ENCODE results near the gene CLMP.
"Not testable (repeated sequence)": the region's sequence is repeated elsewhere in the genome, so short reads cannot be mapped to it uniquely, and the experiment has no call there.

The CLMP gene

DNA sequence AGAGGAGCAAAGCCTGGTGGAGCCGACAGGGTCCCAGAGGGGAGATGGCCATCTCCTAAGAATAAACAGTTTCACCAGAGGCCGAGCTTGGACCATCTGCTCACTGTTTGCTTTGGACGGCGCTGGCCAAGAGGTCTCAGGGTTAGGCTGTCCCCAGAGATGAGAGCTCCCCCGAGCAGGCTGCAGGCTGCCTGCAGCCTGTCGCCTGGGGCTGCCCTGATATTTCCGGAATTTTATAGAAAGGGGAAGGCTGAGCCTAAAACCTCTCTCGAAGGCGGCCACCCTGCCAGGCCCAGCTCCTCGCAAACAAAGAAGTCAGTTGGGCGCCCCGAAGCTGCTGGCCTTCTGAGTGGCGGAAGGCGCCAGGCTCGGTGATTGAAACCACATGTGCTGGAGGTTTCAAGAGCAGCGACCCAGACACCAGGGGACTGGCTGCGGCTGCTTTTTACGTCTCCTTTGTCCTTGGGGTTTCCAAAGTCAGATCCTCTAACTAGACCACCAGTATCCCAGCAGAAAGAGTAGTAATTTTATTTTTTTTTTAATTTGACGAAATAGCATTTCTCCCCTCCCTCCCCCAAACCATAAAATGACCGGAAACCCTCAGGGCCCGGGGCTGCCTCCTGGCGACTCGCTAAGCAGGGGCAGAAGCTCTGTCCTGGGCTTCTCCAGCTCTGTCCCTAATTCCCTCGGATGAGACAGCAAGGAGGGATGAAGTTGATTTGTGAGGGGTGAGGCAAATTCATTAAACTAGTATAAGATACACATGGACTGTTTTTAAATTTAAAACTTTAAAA, 57.4 kb downstream of the CLMP start:
- DNase-seq (ENCODE audit: low read depth in 2 of 3, low spot score in 2 of 3), result no peak

DNA sequence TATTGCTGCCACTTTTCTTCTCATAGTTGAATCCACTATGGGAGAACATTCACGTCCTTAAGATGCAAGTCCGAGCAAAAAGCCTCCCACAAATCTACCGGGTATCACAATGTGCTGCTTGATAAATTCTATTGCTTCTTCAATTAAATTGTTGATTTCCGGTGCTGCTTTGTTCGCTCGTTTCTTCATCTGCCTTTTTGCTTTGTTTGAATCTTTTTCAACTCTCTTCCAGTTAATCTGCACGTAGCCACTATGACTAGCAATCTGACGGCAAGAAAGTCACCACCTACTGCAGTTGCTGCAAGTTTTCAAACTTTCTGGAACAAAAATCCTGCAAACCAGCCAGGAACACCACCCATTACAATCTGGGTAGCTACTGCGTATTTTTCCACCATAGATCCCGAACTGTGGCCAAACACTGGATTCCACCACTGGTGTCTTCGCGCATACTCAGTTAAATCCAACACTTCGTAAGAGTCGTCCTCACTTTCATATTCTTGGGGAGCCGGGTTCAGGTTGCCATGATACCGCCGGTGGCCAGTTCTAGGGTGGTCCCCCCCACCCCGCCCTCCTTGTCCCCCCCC, 59.1 kb downstream of the CLMP start:
- no peak for DNase-seq (ENCODE audit: low read depth in 2 of 3, low spot score in 2 of 3)

DNA sequence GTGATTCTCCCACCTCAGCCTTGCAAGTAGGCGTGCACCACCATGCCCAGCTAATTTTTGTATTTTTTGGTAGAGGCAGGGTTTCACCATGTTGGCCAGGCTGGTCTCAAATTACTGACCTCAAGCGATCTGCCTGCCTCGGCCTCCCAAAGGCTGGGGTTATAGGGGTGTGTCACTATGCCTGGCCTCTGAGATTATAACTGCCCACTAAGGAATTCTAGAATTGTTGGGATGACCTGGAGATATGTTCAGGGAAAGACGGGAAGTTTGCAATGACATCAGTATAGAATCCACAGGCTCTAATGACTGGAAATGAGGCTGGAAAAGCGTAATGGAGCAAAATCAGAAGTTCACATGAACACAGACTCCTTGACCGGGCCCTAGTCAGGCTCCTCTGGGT, 62.2 kb downstream of the CLMP start:
- DNase-seq (ENCODE audit: low read depth in 2 of 3, low spot score in 2 of 3), result no peak

DNA sequence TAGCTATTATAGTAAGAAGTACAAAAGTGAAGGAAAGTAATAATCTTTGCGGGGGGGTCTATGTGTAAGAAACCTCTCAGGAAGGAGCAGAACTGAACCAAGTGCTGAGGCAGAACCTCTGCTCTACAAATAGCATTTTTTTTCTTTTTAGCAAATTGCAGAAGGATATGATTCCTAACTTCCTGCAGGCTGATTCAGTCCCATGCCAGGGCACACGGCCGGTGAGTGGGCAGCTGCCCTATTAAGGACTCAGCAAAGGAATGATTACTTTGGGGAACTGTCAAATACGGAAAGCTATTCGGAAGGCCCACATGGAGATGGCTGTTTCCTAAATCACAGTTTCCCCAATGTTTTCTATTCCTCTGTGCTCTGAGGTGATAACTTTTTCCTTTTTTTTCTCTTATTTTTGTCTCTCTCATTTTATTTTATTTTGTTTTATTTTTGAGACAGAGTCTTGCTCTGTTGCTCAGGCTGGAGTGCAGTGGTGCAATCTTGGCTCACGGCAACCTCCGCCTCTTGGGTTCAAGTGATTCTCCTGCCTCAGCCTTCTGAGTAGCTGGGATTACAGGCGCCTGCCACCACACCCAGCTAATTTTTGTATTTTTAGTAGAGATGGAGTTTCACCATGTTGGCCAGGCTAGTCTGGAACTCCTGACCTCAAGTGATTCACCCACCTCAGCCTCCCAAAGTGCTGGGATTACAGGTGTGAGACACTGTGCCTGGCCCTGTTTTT, 62.8 kb downstream of the CLMP start:
- DNase-seq (ENCODE audit: low read depth in 2 of 3, low spot score in 2 of 3), result not testable (repeated sequence)

DNA sequence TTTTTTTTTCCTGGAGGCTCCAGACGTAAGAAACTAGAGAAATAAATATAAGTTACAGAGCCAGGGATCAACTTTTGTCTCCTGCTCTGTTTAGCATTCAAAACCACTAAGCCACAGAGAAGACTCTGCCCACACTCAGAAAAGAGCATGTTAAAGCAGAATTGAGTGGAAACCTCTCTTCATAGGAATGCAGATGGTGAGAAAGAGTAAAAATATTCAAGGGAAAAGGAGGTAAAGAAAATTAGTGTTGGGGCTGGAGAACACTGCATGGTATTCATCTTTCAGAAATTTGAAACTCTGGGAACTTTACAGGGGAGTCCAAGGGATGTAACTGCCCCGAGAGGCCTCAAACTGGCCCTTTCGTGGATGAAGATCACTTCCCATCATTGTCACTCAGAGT, 65.1 kb downstream of the CLMP start:
- no peak for DNase-seq (ENCODE audit: low read depth in 2 of 3, low spot score in 2 of 3)

DNA sequence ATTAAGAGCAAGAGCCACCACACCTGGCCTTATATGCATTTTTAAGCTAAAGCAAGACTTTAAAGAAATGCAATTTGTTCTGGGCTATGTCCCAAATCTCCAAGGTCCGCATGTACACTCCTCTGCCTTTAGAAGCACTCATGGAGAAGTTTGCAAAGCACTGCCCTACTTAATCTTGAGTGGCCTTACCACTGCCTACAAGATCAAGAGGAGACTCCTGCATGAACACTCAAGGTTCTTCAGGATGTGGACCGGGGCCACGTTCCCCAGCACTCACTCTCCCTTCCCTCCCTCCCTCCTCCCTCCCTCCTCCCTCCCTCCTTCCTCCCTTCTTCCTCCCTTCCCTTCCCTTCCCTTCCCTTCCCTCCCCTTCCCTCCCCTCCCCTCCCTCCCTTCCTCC, 69.9 kb downstream of the CLMP start:
- no peak for DNase-seq (ENCODE audit: low read depth in 2 of 3, low spot score in 2 of 3)

DNA sequence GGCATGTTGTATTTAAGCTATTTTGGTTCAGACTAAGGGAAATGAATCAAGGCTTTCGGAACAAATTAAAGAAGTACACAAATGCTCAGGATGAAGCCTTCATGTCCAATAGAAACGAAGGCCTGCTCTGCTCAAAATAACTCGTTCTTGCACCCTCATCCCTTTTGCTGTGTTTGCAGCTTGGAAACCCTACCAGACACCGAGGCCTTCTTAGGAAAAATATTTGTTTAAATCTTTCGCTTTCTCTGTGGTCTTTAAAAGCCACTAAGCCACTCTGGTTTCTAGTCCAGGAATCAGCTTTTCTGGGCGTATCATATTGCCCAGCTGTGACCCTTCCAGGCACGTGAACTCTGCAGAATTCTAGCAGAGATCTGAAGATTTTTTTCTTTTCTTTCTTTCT, 72.2 kb downstream of the CLMP start:
- DNase-seq (ENCODE audit: low read depth in 2 of 3, low spot score in 2 of 3), result no peak

DNA sequence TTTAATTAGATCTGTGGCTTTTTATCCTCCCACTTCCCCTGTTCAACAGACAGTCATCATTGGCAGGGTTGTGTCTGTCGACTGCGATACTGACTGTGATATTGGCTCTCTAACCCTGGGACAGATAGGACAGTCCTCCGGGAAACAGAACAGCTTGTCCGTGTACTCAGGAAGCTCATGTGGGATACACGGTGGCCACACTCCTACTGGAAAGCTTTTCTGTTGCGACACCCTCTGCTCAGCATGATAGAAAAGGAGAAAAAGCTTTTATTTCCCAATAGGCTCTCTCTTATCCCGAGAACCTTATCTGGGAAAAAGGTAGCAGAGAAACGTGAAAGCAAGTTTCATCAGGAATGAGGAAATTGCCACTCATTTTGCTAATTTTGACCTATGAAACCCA, 72.7 kb downstream of the CLMP start:
- no peak for DNase-seq (ENCODE audit: low read depth in 2 of 3, low spot score in 2 of 3)

DNA sequence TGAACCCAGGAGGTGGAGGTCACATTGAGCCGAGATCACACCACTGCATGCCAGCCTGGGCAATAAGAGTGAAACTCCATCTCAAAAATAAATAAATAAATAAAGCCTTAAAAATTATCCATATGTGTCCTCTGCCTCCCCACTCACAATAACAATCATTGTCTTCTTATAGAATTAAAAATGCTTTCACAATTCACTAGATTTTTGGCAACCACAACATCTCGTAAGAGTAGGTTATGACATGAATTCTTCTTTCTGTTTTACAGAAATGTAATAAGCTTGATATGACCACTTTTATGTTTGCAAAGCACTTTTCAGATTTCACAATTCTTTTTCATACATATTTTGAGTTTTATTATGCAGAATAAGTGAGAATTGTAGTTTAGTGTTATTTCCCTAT, 78.6 kb downstream of the CLMP start:
- no peak for DNase-seq (ENCODE audit: low read depth in 2 of 3, low spot score in 2 of 3)

DNA sequence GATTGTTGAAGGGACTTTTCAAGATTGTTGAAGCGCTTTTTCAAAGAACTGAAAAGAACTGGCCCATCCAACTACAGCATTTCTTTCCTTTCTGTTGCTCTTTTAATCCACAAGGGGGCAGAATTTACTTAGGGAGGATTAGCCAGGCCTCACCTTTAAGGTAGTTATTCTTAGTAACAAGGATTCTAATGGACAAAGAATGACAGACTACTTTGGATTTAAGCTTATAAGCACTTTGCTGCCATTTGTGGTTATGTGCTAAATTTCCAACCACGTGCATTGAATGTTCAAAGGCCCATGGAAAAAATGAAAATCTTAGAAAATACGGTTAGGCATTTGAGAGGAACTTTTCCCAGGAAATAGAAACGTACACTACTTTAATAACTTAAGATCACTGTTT, 83.6 kb downstream of the CLMP start:
- no peak for DNase-seq (ENCODE audit: low read depth in 2 of 3, low spot score in 2 of 3)

DNA sequence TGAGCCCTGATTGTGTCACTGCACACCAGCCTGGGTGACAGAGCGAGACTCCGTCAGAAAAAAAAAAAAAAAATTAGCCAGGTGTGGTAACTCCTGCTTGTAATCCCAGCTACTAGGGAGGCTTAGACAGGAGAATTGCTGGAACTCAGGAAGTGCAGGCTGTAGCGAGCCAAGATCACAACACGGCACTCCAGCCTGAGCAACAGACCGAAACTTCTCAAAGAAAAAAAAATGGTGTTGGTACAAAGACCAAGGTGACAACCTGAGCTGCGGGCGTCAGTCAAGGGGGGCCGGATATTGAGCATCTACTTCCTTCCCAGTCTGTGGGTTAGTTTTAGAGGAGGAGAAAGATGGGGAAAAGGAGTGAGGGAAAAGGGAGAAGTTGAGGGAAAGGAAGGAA, 84.7 kb downstream of the CLMP start:
- no peak for DNase-seq (ENCODE audit: low read depth in 2 of 3, low spot score in 2 of 3)

DNA sequence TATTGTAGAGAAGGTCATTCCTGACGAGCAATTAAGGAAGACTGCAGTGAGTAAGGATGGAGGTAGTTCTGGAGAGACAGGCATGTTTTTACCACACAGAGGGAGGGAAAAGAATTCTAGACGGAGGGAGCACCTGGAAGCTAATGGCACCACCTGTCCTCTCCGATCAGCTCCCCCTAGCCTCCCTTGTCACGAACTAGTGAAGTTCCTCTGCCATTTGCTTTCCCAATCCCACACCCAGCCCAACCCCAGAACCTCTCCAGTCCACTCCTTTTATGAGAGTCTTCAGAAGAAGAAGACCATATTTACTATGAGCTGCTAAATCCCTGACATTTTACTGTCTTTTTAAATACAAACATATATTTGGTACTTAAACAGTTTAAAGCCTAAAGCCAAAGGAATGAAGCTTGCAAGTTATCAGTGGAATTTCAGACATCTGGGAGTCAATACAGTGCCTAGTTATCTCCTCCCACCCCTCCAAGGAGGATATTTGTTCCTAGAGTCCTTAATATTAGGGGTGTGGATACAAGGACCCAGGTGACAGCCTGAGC, 87.0 kb downstream of the CLMP start:
- no peak for DNase-seq (ENCODE audit: low read depth in 2 of 3, low spot score in 2 of 3)

DNA sequence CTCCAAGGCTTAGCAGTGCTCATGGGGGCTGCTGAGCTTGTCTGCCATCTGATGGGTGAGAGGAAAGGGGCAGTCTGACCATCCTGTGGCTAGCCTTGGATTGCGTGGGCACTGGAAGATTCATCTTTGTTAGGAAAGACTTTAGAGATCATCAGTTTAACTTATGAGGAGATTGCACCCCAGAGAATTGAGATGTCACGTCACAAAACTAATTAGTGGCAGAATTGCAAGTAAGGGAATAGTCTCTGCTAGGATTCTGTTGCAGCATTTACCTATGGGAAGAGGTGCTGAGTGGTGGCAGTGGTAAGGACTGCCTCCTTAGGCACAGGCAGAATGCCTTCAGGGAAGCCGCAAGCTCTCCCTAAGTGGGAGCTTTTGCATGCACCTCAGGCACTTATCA, 90.4 kb downstream of the CLMP start:
- no peak for DNase-seq (ENCODE audit: low read depth in 2 of 3, low spot score in 2 of 3)

DNA sequence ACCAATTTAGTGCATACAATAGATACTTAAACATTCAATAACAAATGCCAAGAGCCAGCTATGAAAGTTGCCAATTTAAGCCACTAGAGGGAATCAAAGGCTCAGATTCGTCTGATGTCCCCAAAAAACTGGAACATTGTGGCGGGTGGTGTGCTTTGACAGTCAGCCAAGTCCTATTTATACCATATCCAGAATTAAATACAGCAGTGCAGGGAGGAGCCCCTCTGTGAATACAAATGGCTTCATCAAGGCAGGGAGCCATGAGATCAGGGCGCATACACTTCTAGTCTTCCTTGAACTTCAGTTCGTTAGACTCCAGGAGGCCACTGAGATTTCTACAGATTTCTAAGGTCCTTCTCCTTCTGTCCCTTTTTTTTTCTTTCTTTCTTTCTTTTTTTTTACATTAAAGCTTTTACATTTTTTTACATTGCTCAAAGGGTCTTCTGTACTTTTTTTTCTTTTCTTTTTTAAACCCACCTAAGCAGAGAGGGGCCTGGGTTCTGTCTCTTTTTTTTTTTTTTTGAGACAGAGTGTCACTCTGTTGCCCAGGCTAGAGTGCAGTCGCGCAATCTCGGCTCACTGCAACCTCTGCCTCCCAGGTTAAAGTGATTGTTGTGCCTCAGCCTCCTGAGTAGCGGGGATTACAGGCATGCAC, 91.6 kb downstream of the CLMP start:
- no peak for DNase-seq (ENCODE audit: low read depth in 2 of 3, low spot score in 2 of 3)

DNA sequence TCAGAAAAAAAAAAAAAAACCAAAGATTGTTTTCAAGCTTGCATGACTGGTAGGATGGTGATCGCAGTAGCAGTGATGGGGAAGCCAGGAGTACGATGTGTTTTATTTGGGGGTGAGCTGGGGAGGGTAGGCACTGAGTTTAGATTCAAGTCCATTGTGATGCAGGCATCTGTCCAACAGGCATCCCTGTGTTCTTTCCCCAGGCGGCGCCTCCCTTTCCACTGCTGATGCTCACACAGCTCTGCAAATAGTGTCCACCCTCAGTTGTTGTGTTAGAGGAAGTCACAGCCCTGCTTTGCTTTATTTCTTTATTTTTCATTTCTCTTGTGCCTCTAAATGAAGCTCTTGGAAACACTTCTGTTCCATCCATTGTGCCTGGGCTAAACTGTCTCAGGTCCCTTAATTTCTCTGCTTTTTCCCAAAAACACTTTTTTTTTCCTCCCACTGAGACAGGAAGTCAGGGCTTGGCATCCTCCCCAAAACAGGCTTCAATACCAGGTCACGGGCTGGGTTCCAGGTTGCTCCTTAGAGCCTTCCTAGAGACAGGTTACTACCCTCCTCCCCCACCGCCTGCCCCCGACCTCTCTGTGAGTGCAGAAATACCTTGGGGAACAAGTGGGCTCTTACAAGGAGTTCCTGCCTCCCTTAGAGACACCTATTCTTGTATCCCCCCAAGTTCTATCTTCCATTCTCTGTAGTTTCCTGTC, 94.5 kb downstream of the CLMP start:
- no peak for DNase-seq (ENCODE audit: low read depth in 2 of 3, low spot score in 2 of 3)

DNA sequence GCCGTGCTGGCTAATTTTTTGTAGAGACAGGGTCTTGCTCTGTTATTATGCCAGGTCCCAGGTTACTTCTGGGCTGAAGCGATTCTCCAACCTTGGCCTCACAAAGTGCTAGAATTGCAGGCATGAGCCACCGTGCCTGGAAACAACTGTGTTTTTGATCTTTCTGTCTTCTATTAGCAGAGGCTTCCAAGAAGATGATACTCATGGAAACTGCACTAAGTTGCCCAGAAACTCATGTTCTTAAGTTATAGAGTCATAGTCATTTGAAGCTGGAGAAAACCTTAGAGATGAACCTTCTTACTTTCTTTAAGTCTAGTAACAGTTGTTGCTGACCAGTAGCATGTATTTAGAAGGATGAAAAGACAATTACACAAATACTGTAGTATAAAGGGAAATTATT, 96.1 kb downstream of the CLMP start:
- DNase-seq (ENCODE audit: low read depth in 2 of 3, low spot score in 2 of 3), result no peak

DNA sequence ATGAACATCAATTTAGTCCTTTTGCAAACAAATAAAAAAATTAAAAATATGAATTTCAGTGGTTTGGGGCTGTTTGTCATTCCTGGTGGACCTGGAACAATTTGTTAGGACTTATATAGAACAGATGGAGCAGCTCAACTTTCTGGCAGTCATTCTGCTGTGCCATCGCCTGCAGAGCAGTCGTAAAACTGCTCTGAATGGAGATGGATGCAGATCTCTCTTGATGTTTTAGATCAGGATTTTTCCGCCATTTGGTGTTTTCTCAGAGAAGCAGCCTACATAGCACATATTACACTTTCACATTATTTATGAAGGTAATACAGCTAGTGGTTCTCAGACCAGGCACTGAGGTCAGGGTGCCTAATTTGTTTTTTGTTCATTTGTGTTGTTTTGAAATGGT, 101.3 kb downstream of the CLMP start:
- no peak for DNase-seq (ENCODE audit: low read depth in 2 of 3, low spot score in 2 of 3)

DNA sequence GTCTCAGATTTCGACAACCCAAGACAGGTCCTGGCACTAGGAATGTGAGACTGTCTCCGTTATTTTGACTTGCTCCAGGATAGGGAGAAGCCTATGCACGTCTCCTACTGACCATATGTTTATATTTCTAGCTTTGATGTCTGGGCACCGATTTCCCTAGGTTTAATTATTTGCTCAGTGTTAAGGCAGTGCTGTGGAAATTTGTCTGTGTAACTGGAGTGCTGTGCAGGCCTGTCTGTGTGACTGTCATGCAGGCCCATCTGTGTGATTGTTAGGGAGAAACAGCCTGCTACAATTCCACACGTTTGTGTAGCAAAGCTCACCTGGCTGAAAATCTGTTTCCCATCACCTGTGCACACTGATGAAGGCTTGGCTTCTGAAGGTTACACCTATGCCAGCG, 103.5 kb downstream of the CLMP start:
- no peak for DNase-seq (ENCODE audit: low read depth in 2 of 3, low spot score in 2 of 3)

DNA sequence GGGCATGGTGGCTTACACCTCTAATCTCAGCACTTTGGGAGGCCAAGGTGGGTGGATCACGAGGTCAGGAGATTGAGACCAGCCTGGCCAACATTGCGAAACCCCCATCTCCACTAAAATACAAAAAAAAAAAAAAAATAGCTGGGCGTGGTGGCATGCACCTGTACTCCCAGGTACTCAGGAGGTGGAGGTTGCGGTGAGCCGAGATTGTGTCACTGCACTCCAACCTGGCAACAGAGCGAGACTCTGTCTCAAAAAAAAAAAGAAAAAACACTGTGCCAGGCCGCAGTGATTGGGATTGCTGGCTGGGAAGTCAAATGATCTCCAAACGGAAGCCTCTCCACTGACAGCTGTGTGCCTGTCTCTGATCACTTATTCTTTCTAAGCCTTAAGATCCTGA, 104.9 kb downstream of the CLMP start:
- DNase-seq (ENCODE audit: low read depth in 2 of 3, low spot score in 2 of 3), result not testable (repeated sequence)

DNA sequence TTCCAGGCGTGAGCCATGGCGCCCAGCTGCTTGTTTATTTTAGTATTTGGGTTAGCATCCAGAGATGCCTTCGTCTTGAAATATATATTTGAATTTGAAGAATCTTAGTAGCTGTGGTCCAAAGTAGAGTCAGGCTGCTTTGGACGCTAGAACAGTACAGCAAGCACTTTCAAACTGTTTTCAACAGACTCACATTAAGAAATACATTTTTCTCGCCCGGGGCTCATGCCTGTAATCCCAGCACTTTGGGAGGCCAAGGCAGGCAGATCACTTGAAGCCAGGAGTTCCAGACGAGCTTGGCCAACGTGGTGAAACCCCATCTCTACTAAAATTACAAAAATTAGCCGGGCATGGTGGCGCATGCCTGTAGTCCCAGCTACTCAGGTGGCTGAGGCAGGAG, 106.2 kb downstream of the CLMP start:
- not testable (repeated sequence) for DNase-seq (ENCODE audit: low read depth in 2 of 3, low spot score in 2 of 3)

DNA sequence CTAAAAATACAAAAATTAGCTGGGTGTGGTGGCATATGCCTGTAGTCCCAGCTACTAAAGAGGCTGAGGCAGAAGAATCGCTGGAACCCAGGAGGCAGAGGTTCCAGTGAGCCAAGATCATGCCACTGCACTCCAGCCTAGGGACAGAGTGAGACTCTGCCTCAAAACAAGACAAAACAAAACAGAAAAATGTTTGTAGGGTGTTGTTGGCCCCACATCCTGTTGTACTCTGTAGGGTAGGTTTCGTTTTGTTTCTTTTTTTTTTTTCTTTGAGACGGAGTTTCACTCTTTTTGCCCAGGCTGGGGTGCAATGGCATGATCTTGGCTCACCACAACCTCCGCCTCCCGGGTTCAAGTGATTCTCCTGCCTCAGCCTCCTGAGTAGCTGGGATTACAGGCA, 107.4 kb downstream of the CLMP start:
- not testable (repeated sequence) for DNase-seq (ENCODE audit: low read depth in 2 of 3, low spot score in 2 of 3)
